NCI-H345 (cell line): ENCODE measurements around the gene MEIKIN.

Experiments
- DNase-seq: peaks from one replicate; lab custom pipeline; 2025; lab: John Stamatoyannopoulos, UW

Gene MEIKIN

GRCh38 chr5:131973089-131973712 is 27.7 kb upstream of the MEIKIN start:
- DNase-seq, result no peak

GRCh38 chr5:131968396-131968954 is 23.0 kb upstream of the MEIKIN start:
- no peak for DNase-seq

GRCh38 chr5:131966551-131966950 is 21.1 kb upstream of the MEIKIN start:
- no peak for DNase-seq

GRCh38 chr5:131965826-131966415 is 20.5 kb upstream of the MEIKIN start:
- no peak for DNase-seq

GRCh38 chr5:131959906-131960305 is 14.4 kb upstream of the MEIKIN start:
- no peak for DNase-seq

GRCh38 chr5:131959136-131959535 is 13.7 kb upstream of the MEIKIN start:
- no peak for DNase-seq

- no peak for DNase-seq
These were observed 12.4 kb upstream of the MEIKIN start for GRCh38 chr5:131957721-131958441.

GRCh38 chr5:131953969-131954368 is 8.5 kb upstream of the MEIKIN start:
- DNase-seq, result no peak

- DNase-seq, result peak; percentile 26
These were observed 6.9 kb upstream of the MEIKIN start for GRCh38 chr5:131952301-131952857.

GRCh38 chr5:131950706-131951105 is 5.2 kb upstream of the MEIKIN start:
- DNase-seq, result no peak

- DNase-seq, result peak; percentile 23
These were observed 2.0 kb upstream of the MEIKIN start for GRCh38 chr5:131947445-131947844.

GRCh38 chr5:131944702-131945550 is 537 bp downstream of the MEIKIN start:
- no peak for DNase-seq

GRCh38 chr5:131943916-131944315 is 1.5 kb downstream of the MEIKIN start:
- DNase-seq, result no peak

- no peak for DNase-seq
These were observed 3.4 kb downstream of the MEIKIN start for GRCh38 chr5:131942016-131942415.

GRCh38 chr5:131939690-131940345 is 5.6 kb downstream of the MEIKIN start:
- DNase-seq, result no peak

- DNase-seq, result no peak
These were observed 13.2 kb downstream of the MEIKIN start for GRCh38 chr5:131932235-131932634.

GRCh38 chr5:131928957-131929356 is 16.5 kb downstream of the MEIKIN start:
- no peak for DNase-seq

- DNase-seq, result no peak
These were observed 19.3 kb downstream of the MEIKIN start for GRCh38 chr5:131926168-131926567.

GRCh38 chr5:131916481-131916880 is 29.0 kb downstream of the MEIKIN start:
- DNase-seq, result no peak

GRCh38 chr5:131914472-131914871 is 31.0 kb downstream of the MEIKIN start:
- no peak for DNase-seq

GRCh38 chr5:131913603-131914002 is 31.9 kb downstream of the MEIKIN start:
- DNase-seq, result no peak
